Measurements from ENCODE around the gene KLF12.

Gene KLF12

GRCh38 chr13:74101436-74101835, 32.8 kb downstream of the KLF12 start:
- DNase-seq = no peak

- DNase-seq = no peak
These were observed 36.1 kb downstream of the KLF12 start for GRCh38 chr13:74098077-74098476.

GRCh38 chr13:74097116-74097515, 37.1 kb downstream of the KLF12 start:
- DNase-seq = no peak

GRCh38 chr13:74093691-74094090, 40.5 kb downstream of the KLF12 start:
- DNase-seq = no peak

- DNase-seq = no peak
These were observed 41.5 kb downstream of the KLF12 start for GRCh38 chr13:74092711-74093110.

- peak; percentile 21 for DNase-seq
These were observed 43.2 kb downstream of the KLF12 start for GRCh38 chr13:74090869-74091605.

GRCh38 chr13:74090397-74090796, 43.8 kb downstream of the KLF12 start:
- peak; percentile 5 for DNase-seq

- DNase-seq = no peak
These were observed 46.8 kb downstream of the KLF12 start for GRCh38 chr13:74087357-74087756.
